GM12874 (cell line): ENCODE data around the gene KIF26A.

Experiments used
- CTCF ChIP-seq: IDR thresholded peaks from 2 replicates; pipeline ENCODE4 v1.5.1; 2011; ENCODE audit warnings: low read depth, mild to moderate bottlenecking, control low read depth, low read length, moderate library complexity; ENCODE audit not compliant: insufficient read depth

Gene KIF26A

GRCh38 chr14:104189629-104190335, 51.4 kb downstream of the KIF26A start:
- TF ChIP-seq CTCF, result no peak

GRCh38 chr14:104190396-104191000, 52.1 kb downstream of the KIF26A start:
- no peak for TF ChIP-seq CTCF

GRCh38 chr14:104191409-104191997, 53.1 kb downstream of the KIF26A start:
- TF ChIP-seq CTCF, result no peak

- TF ChIP-seq CTCF, result no peak
Observed at GRCh38 chr14:104192146-104192882, 53.9 kb downstream of the KIF26A start.

- TF ChIP-seq CTCF, result no peak
Observed at GRCh38 chr14:104192883-104193245, 54.5 kb downstream of the KIF26A start.

- TF ChIP-seq CTCF, result no peak
Observed at GRCh38 chr14:104194016-104194415, 55.6 kb downstream of the KIF26A start.

- no peak for TF ChIP-seq CTCF
Observed at GRCh38 chr14:104194716-104195115, 56.3 kb downstream of the KIF26A start.
